ENCODE measurements around the gene PPP1R37.
"Not testable (repeated sequence)": the region's sequence is repeated elsewhere in the genome, so short reads cannot be mapped to it uniquely, and the experiment has no call there.

The PPP1R37 gene

DNA sequence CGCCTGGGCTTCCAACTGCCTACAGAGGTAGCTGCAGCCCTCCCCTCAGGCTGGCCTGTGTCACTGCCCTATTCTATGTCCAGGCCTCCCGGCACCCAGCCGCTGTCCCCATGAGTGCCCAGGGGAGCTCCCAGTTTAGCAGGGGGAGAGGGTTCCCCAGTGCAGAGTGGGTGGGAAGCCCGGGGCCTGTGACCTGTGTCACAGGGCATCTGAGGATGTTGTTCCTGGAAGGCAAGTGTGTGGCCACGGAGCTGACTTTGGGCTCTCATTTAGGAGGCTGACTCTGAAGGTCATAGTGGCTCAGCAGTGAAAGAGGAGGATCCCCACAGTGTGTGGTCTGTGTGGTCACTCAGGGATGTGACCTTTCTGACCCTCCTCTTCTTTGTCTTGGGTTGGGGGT, 25.1 kb downstream of the PPP1R37 start:
- TF ChIP-seq, protein P1, sequence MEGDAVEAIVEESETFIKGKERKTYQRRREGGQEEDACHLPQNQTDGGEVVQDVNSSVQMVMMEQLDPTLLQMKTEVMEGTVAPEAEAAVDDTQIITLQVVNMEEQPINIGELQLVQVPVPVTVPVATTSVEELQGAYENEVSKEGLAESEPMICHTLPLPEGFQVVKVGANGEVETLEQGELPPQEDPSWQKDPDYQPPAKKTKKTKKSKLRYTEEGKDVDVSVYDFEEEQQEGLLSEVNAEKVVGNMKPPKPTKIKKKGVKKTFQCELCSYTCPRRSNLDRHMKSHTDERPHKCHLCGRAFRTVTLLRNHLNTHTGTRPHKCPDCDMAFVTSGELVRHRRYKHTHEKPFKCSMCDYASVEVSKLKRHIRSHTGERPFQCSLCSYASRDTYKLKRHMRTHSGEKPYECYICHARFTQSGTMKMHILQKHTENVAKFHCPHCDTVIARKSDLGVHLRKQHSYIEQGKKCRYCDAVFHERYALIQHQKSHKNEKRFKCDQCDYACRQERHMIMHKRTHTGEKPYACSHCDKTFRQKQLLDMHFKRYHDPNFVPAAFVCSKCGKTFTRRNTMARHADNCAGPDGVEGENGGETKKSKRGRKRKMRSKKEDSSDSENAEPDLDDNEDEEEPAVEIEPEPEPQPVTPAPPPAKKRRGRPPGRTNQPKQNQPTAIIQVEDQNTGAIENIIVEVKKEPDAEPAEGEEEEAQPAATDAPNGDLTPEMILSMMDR (IDR thresholded peaks at IDR 0.05) = no peak
- Histone ChIP-seq H3K36me3 (ENCODE audit: control insufficient read depth, insufficient read depth, low read length) (no peaks in the 10 kb centered on the region), H3K9me3 (ENCODE audit: control insufficient read depth, low read length) (no peaks in the 10 kb centered on the region), H3K9ac (no peak overlapping the region), H3K79me2 (peaks cover 74% of the 10 kb centered on the region), H3K4me1 (no peaks in the 10 kb centered on the region), H3K4me3 (ENCODE audit: low read depth, low read length) (no peak overlapping the region), H2AFZ (no peak overlapping the region), H3K27ac (no peak overlapping the region), H3K27me3 (ENCODE audit: control insufficient read depth, insufficient read depth, low read length) (no peaks in the 10 kb centered on the region), H3K4me2 (ENCODE audit: low read length) (no peak overlapping the region)

DNA sequence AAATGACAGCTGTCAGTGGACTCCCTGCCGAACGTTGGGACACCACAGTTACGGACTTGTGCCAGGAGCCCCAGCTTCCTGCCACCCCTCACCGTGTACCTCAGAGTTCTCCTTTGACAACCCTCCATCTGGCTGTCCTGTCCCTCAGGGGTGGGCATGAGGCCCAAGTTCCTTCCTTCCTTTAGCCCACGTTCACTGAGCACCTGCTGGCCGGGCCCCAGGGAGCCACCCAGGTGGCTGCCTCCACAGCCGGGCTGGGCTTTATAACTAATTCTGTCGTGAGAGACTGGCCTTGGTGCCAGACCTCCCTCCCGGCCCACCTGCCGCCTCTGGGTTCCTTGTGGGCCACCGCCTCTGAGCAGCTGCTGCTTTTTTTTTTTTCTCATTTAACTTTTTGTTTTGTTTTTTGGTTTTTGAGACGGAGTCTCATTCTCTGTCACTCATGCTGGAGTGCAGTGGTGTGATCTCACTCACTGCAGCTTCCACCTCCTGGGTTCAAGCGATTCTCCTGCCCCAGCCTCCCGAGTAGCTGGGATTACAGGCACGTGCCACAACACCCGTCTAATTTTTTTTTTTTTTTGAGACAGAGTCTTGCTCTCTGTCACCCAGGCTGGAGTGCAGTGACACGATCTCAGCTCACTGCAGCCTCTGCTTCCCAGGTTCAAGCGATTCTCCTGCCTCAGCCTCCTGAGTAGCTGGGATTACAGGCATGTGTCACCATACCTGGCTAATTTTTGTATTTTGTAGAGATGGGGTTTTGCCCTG, 25.8 kb downstream of the PPP1R37 start:
- not testable (repeated sequence) for H3K36me3 ChIP-seq (ENCODE audit: control insufficient read depth, insufficient read depth, low read length); H3K4me3 ChIP-seq (ENCODE audit: low read depth, low read length); H3K4me2 ChIP-seq (ENCODE audit: low read length); H2AFZ ChIP-seq; H3K27me3 ChIP-seq (ENCODE audit: control insufficient read depth, insufficient read depth, low read length); H3K27ac ChIP-seq; H3K9ac ChIP-seq; H3K4me1 ChIP-seq; H3K9me3 ChIP-seq (ENCODE audit: control insufficient read depth, low read length)
- peaks cover 69% of the 10 kb centered on the region for H3K79me2 ChIP-seq

DNA sequence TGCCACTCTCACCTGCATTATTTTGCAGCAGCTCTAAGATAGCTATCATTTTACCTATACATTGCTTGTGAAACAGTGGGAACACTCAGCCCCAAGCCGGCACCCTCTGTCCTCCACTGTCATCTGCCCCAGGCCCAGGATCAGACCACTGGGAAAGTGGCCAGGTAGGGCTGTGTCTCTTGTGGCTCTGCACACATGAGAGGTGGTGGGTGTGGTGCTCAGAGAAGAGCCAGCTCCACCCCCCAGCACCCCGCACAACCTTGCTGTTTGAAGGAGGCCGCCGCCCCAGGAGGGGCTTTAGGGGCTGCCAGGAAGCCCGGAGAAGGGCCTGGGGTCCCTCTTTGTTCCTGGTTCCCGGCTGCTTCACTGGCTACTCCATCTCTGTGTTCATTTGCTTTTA, 26.6 kb downstream of the PPP1R37 start:
- H3K9me3 ChIP-seq (ENCODE audit: control insufficient read depth, low read length) = no peaks in the 10 kb centered on the region

DNA sequence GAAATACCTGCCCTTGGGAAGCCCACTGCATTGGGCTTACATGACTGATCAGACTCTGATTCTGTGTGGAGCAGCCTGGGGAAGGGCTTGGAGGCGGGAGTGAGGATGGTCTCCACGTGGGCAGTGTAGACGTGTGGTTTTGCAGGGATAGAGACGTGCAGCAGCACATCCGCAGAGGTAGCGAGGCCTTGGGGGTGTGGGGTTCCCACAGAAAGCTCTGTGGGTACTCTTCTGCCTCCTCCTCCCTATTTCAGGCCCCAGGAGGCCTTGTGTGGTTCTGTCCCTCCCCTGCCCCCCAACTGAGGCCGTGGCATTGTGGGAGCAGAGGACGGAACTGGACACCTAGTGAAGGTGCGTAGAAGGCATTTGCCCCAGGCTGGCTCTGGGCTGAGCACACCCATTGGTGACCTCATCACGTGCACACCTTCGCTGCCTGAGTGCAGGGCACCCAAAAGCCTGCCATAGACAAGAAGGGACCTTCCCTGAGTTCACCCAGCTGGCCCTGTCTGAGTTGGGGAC, 28.9 kb downstream of the PPP1R37 start:
- H3K27ac ChIP-seq = no peak overlapping the region
- H3K27me3 ChIP-seq (ENCODE audit: control insufficient read depth, insufficient read depth, low read length) = no peaks in the 10 kb centered on the region
- peaks cover 3% of the 10 kb centered on the region for H3K4me1 ChIP-seq
- no peaks in the 10 kb centered on the region for H3K9me3 ChIP-seq (ENCODE audit: control insufficient read depth, low read length)
- TF ChIP-seq, protein P1 (IDR thresholded peaks at IDR 0.05) = no peak
- no peak overlapping the region for H2AFZ ChIP-seq
- H3K79me2 ChIP-seq = peaks cover 59% of the 10 kb centered on the region
- H3K4me2 ChIP-seq (ENCODE audit: low read length) = no peak overlapping the region
- no peak overlapping the region for H3K9ac ChIP-seq
- H3K4me3 ChIP-seq (ENCODE audit: low read depth, low read length) = no peak overlapping the region
- H3K36me3 ChIP-seq (ENCODE audit: control insufficient read depth, insufficient read depth, low read length) = no peaks in the 10 kb centered on the region

More for the DNA sequence above, 26.6 kb downstream of the PPP1R37 start:
- H3K4me3 ChIP-seq (ENCODE audit: low read depth, low read length) = no peak overlapping the region
- no peaks in the 10 kb centered on the region for H3K36me3 ChIP-seq (ENCODE audit: control insufficient read depth, insufficient read depth, low read length)
- no peak overlapping the region for H3K4me2 ChIP-seq (ENCODE audit: low read length)
- no peak overlapping the region for H3K9ac ChIP-seq
- H3K79me2 ChIP-seq = peaks cover 67% of the 10 kb centered on the region
- no peak overlapping the region for H3K27ac ChIP-seq
- TF ChIP-seq, protein P1 (IDR thresholded peaks at IDR 0.05) = no peak
- H3K4me1 ChIP-seq = no peaks in the 10 kb centered on the region
- H2AFZ ChIP-seq = no peak overlapping the region
- H3K27me3 ChIP-seq (ENCODE audit: control insufficient read depth, insufficient read depth, low read length) = no peaks in the 10 kb centered on the region

DNA sequence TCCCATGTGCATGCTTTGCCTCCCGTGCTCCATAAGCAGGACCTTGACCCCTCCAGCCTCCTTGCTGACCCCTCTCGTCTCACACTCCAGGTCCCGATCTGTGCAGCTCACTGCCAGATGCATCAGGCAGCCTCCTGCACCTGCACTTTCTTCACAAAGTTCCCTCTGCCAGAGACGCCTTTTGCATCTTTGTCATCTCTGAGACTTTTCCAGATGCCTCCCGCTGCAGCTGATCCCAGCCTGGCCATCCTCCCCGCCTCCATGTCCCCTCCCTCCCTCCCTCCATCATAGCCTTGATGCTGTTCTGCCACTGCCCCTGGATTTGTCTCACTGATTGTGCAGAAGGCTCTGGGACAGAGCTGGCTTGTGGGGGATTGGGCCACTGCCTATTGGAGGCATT, 29.9 kb downstream of the PPP1R37 start:
- Histone ChIP-seq H3K27me3 (ENCODE audit: control insufficient read depth, insufficient read depth, low read length) (no peaks in the 10 kb centered on the region), H3K9me3 (ENCODE audit: control insufficient read depth, low read length) (no peaks in the 10 kb centered on the region), H3K4me3 (ENCODE audit: low read depth, low read length) (no peak overlapping the region), H3K4me1 (peaks cover 3% of the 10 kb centered on the region), H3K4me2 (ENCODE audit: low read length) (no peak overlapping the region), H3K36me3 (ENCODE audit: control insufficient read depth, insufficient read depth, low read length) (no peaks in the 10 kb centered on the region), H2AFZ (no peak overlapping the region), H3K79me2 (peaks cover 59% of the 10 kb centered on the region), H3K27ac (no peak overlapping the region), H3K9ac (no peak overlapping the region)
- TF ChIP-seq, protein P1 (IDR thresholded peaks at IDR 0.05) = no peak

Data from parathyroid adenoma (tissue), 2 donors.